UCSD-AML1 (cell line): ENCODE results near the gene PARP15.

Source experiments
- DNase-seq: peaks from one replicate; lab custom pipeline; 2025; ENCODE audit not compliant: unreplicated experiment; lab: John Stamatoyannopoulos, UW

PARP15 gene

DNA sequence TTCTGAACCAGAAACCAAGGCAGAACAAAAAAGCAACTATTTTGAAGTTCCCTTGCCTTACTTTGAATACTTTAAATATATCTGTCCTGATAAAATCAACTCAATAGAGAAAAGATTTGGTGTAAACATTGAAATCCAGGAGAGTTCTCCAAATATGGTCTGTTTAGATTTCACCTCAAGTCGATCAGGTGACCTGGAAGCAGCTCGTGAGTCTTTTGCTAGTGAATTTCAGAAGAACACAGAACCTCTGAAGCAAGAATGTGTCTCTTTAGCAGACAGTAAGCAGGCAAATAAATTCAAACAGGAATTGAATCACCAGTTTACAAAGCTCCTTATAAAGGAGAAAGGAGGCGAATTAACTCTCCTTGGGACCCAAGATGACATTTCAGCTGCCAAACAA, 8.7 kb upstream of the PARP15 start:
- DNase-seq = no peak

DNA sequence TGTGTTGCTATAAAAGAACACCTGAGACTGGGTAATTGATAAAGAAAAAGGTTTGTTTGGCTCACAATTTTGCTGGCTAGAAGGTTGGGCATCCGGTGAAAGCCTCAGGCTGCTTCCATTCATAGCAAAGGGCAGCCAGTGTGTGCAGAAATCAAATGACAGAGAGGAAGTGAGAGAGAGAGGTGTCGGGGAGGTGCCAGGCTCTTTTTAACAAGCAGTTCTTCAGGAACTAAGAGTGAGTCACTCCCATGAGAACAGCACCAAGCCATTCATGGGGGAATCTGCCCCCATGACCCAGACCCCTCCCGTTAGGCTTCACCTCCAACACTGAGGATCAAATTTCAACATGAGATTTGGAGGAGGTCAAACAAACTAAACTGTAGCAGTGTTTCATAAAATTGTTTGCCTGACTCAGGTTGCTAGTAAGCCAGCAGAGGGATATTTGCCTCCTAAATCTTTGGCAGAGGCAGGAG, 4.5 kb upstream of the PARP15 start:
- DNase-seq = no peak

DNA sequence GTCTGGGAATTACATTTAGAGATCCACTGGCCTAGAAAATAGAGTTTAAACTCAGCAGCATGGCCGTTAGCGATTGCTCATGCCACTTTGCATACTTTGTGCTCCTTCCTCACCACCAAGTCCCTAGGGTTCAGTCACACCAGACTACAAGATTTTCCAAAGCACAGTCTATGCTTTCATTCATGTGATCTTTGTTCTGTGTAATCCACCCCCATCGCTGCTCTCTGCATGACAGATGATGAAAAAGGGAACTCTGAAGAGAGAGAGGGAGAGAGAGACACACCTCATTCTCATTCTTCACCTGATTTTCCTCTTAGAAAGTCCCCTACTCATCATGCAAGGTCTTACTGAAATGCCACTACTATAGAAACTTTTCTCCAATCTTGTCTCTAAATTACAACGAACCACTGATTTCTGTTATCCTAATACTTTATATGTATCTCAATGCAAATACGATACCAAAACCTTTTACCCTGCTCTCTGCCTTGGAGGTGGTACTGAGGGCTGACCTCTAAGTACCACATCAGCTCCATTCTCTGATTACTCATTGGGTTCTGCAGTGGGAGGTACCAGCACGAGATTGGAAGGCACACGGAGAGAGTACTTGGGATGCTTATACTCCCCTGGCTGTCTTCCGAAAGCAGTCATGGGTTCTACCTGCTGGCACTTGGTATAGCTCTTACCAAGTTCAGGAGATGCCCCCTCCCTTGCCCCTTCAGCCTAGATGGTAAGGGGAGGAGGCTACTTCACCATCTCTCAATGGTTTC, 1.1 kb upstream of the PARP15 start:
- no peak for DNase-seq

DNA sequence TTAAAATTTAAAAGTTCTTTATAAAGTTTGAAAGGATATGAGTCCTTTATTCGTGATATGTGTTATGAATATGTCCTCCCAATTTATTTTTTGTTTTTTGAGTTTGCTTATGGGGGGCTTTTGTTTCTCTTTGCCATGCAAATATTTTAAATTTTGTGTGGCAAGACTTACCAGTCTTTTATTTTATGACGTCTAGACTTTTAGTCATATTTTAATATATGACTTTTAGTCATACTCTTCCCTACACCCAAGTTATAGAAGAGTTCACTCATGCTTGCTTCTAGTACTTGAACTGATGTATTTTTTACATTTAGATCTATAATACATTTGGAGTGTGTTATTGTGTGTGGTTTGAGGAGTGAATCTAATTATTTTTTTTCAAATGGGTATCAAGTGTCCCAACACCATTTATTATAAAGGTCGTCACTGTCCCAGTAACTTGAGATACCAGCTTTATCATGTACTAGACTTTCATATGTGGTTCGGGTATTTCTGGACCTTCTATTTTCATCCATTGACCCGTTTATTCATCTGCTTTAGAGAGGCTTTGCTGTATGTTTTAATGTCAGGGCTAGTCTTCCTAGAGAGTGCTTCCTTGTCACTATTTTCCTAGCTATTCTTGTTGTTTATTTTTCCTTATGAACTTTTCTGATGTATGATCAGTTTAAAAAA, 755 bp downstream of the PARP15 start:
- no peak for DNase-seq

DNA sequence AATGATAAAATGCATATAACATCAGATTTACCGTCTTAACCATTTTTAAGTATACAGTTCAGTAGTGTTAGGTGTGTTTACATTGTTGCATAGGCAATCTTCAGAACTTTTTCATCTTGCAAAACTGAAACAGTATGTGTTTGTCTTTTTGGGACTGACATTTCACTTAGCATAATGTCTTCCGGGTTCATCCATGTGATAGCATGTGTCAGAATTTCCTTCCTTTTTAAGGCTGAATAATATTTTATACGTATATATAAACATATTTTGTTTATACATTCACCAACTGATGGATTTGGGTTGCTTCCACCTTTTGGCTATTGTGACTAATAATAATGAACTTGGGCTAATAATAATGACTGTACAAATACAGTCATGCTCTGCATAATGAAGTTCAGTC, 3.0 kb downstream of the PARP15 start:
- no peak for DNase-seq

DNA sequence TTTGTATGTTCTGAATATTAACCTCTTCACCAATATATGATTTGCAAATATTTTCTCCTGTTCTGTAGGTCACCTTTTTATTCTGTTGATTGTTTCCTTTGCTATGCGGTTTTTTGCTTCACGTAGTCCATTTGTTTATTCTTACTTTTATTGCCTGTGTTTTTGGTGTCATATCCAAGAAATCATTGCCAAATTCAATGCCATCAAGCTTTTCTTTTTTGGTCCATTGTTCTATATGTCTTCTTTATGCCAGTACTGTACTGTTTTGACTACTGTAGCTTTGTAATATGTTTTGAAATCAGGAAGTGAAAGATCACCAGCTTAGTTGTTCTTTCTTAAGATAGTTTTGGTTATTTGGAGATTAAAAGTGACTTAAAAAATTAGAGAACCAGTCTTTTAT, 4.2 kb downstream of the PARP15 start:
- no peak for DNase-seq

DNA sequence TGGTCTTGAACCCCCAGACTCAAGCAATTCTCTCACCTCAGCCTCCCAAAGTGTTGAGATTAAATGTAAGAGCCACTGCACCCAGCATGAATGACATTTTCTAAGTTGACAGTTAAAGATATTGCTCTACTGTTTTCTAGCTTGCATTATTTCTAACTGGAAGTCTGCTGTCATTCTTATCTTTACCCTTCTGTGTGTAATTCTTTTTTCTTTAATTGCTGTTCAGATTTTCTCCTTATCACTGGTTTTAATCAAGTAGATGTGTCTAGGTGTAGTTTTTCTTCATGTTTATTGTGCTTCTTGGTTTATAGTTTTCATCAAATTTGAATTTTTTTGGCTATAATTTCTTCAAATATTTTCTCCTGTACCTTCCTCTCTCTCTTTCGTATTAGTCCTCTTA, 4.9 kb downstream of the PARP15 start:
- DNase-seq = no peak

DNA sequence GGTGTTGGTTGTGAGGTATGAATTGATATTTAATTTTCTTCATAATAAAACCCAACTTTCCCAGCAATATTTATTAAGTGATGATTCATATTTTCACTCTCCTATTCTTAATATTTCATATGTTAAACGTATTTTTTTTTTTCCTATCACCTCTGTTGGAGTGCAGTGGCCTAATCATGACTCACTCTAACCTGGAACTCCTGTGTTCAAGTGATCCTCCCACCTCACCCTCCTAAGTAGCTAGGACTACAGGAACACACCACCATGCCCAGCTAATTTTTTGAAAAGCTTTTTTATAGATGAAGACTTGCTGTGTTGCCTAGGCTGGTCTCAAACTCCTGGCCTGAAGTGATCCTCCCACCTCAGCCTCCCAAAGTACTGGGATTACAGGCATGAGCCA, 8.6 kb downstream of the PARP15 start:
- no peak for DNase-seq

DNA sequence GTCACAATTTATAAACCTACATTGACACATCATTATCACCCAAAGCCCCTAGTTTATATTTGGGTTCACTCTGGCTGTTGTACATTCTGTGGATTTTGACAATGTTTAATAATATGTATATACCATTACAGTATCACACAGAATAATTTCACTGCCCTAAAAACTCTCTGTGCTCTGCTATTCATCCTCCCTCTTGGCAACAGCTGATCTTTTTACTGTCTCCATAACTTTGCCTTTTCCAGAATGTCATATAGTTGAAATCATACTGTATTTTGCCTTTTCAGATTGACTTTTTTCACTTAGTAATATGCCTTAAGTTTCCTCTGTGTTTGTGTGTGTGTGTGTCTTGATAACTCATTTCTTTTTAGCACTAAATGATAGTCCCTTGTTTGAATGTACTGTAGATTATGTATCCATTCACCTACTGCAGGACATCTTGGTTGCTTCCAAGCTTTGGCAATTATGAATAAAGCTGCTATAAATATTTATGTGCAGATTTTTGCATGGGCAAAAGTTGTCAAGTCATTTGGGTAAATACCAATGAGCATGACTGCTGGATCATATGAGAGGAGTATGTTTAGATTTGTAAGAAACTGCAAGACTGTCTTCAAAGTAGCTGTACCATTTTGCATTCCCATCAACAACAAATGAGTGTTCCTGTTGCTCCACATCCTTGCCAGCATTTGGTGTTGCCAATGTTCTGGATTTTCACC, 9.5 kb downstream of the PARP15 start:
- no peak for DNase-seq

DNA sequence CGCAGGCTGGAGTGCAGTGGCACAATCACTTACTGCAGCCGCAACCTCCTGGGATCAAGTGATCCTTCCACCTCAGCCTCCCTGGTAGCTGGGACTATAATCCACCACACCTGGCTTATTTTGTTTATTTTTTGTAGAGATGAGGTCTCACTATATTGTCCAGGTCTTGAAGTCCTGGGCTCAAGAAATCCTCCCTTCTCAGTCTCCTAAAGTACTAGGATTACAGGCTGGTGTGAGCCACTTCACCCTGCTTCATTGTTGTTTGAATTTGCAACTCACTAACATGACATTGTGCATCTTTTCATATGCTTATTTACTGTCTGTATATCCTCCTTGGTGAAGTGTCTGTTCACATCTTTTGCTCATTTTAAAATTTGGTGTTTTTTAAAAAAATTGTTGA, 10.1 kb downstream of the PARP15 start:
- DNase-seq = no peak

DNA sequence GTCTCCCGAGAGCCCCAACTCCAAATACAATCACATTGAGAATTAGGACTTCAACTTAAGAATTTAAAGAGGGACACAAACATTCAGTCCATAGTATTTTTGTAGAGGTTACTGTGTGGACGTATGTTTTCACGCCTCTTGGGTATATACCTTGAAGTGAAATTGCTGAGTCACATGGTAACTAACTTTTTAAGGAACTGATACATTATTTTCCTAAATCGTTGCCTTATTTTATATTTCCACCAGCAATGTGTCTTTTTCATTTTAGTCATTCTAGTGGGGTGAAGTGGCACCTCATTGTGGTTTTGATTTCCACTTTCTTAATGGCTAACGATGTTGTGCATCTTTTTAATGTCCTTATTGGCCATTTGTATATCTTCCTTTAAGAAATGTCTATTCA, 11.8 kb downstream of the PARP15 start:
- DNase-seq = no peak

DNA sequence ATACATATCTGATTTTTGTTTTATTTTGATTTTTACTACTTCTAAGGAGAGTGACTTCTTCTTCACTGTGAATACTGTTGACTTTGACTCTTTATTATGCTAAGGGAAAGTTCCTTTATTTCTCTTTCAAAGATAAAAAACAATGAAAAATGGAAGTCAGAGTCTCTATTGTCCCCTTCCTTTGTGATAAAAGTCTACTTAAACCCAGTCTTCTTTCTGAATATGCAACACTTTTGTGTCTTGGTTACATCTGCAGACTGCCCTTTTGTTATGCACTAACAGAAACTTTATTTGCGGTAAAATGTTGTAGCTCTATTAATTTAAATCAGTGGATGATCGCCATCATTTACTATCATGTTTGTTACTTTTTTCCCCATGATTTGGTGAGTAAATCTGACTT, 13.2 kb downstream of the PARP15 start:
- no peak for DNase-seq

DNA sequence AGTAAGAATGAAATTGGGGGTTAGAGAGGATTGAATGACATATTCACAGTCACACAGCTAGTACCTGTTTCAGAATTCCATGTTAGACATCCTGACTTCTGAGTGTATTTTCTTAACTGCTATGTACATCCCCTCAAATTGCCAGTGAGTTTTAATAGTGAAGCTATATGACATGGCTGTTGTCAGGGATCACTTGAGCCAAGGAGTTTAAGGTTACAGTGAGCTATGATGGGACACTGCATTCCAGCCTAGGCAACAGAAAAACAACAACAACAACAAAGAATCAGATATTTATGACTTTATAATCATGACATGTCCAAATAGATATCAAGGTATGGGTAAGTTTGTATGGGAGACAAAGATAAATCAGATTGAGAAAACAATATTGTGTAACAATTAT, 16.6 kb downstream of the PARP15 start:
- DNase-seq = no peak

DNA sequence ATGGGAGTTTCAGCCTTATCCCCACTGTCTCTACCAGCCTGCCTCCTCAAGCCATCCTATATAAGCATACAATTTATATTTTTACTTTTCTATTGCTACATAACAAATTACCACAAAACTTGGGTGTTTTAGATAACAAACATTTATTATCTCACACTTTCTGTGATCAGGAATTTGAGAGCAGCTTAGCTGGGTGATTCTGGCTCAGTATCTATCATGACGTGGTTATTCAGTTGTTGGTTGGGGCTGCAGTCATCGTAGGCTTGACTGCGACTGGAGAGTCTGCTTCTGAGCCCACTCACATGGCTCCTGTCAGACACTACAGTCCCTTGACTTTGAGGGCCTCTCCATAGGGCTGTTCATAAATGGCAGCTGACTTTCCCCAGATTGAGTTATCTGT, 20.7 kb downstream of the PARP15 start:
- no peak for DNase-seq

DNA sequence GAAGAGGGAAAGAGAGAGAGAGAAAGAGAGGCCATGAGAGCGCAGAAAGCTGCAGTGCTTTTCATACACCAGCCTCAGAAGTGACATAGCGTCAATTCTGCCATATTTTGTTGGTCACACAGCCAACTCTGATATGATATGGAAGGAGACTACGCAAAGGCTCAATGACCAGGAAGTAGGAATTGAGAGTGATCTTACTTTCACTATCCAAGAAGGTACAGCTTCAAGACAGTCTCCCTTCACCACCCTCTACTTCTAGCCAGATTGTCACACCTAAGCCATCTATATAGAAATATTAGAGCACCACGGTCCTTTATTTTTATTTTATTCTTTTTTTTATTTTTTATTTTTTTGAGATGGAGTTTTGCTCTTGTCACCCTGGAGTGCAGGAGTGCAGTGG, 21.1 kb downstream of the PARP15 start:
- DNase-seq = no peak

DNA sequence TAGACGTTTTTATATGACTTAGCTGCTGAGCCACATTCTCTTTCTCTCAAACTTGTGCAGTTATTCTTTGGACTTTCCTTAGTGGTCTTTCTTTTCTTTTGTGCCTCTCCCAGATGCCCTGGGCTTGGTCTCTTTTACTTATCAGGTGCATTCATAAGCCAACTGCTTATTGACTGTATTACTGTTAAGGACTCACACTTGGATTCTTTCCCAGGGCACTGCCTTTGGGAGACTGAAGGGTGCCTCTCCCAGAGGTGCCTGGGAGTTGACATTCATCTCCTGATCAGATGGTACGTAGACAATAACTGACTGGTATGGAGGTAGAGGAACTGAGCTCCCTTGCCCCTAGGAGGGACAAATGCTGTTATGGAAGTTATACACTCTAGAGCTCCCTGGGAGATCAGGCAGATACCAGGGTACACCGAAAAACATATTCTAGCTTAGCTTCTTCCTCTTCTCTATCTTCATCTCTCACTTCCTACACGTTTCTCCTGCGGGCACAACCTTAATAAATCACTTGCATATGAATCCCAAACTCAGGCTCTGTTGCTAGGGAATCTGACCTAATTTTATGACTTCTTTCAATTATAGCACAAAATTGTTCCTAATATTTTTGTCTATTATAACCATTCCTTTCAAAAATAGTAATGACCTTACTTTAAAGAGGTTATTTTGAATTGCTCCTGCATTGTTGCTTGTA, 24.7 kb downstream of the PARP15 start:
- DNase-seq = no peak

DNA sequence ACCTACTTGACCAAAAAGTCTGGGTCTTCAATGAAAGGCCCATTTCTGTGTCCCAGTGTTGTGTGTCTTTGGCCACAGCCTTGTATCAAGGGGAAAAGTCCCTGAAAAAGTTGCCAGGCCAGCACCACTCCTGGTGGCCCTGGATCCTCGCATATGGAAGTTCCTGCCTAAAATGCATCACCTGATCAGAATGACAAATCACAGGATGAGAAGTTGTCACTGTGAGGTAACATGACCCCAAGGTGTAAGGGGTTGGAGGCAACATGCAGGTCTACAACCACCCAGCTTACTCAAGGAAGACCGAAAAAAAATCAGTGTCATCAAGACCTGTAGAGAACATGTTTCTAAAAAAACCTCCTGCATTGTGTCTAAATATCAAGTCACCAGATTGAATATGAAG, 25.6 kb downstream of the PARP15 start:
- no peak for DNase-seq

DNA sequence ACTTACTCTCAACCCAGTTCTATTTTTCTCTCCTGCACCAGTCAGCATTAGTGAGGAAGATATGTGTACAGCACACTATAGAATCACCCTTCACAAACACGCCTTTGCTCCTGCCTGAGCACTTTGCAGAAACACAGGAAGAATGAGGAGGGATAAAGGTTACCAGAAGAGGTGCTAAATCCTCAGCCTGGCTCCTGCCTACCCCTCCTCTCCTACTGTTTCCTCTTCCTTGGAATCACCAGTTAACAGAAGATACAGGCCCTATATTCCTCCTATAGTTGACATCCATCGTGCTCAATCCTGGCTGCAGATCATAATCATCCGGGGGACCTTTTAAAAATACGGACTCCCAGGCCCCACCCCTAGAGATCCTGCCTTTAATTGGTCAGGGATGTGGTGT, 28.9 kb downstream of the PARP15 start:
- DNase-seq = no peak

DNA sequence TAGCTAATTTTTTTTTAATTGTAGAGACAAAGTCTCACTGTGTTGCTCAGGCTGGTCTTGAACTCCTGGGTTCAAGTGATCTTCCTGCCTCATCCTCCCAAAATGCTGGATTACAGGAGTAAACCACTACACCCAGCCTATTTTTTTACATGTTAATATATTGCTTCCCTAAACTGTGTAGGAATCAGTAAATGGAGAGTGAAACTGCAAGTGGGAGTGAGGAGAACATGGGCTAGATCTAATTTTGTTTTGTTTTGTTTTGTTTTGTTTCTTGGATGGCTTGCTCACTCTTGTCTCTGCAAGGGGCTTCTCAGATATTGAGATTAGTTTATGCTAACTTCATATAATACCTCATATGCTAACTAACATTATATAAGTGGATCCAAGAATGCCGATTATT, 31.5 kb downstream of the PARP15 start:
- DNase-seq = no peak

DNA sequence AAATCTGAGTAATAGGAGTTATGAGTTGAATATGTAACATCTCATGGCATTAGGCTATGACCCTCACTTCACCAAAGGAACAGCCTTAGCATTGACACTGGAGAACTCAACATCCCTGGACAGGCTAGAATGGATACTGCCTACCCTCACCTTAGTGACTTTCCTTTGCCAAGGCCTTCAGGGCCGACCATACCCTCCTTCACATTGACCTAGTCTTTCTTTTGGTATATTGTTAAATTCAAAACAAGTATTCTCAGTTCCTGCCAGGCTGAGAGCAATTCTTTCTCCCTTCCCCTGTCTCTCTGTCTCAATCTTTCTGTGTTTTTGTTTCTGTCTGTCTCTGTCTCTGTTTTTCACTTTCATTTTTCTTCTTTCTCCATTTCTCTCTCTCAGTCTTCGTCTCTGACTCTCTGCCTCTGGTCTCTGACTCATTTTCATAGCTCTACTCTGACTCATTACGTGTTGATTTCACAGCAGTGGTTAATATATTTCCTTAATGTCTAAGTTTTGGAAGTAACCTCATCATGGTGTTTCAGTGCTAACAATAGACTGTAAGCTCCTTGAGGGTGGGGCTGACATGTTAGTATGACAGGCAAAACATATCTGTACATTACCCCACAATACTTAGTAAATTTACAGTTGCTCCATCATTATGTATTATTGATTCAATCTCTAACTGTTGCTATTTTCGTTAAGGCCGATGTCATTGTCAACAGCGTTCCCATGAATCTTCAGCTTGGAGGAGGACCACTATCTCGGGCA, 32.5 kb downstream of the PARP15 start:
- DNase-seq = no peak

DNA sequence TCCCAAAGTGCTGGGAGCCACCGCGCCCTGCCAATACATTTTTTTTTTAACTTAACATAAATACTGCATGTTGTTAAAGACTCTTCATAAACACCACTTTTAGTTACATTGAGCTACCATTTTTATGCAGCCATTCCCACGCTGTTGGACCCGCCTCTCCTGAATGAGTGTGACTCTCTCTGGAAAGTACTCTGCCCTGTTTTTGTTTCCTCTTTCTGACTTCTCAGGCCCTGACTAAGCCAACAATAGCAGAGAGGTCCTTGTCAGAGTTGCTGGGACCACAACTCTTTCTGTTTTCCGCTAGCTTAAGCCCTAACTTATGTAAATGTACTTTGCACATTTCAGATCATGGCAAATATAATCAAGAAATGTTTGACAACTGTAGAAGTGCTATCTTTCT, 35.2 kb downstream of the PARP15 start:
- DNase-seq = no peak
